NCI-H1417 treated with DMSO at 0.1 percent for 48 hours (cell line): Measurements from ENCODE around the gene RTL10.

Source experiments
- DNase-seq: peaks from one replicate; lab custom pipeline; 2025; lab: John Stamatoyannopoulos, UW

Gene RTL10

DNA sequence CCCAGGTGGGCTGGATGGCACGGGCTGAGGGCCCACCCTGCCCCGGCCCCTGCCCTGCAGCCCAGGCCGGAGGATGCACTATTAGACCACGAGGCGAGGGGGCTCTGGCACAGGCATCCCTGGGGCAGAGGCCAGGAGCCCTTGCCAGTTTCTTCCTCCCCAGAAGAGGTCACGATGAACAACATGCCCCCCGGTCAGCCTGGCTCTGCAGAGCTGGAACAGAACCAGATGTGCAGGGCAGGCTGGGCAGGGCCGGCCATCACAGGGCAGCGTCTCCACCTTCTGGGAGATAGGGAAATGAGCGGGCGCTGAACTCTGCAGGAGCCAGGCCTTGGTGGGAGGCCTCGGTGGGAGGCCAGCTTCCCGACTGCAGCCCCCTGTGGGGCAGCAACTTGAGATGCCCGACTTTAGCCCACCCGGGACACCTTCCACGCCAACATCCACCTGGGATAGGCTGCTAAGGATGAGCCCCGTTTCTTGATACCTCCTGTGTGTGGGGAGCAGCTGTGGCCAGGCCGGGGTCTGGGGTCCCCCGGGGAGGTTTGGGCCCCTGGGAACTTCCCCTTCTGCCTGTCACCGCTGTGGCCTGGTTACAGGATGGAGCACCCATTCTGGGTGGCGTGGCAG, 21.8 kb upstream of the RTL10 start:
- no peak for DNase-seq

DNA sequence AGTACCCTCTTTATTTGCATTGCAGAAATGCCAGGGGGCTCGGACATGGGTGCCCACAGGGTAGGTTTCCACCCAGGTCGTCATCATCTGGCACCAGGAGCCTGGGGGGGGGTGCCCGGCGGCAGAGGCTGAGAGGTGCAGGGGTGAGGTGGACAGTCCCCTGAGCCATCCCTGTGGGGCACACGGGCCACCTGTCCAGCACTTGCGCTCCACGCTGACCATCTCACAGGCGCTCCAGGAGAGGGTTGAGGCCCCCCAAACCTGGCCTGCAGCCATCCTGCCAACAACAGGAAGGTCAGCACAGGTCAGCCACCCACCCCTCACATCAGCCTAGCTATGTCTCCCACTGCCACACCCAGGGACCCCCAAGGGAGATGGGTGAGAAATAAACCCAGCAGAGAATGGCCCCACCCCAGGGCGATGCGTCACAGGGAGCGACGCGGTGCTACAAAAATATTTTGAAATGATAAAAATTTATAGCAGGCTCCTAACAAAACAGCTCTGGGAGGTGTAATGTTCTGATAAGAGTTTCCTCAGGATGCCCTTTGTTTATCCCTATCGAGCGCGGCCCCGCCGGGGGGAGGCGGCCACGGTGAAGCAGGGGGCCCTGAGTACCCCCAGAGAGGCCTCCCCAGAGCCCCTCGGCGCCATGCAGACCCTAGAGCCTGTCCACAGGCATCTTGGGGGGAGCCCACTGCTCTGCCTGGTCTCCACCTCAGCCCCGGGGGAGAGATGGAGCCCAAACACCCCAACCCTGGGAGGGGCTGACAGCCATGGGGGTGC, 21.0 kb upstream of the RTL10 start:
- no peak for DNase-seq

DNA sequence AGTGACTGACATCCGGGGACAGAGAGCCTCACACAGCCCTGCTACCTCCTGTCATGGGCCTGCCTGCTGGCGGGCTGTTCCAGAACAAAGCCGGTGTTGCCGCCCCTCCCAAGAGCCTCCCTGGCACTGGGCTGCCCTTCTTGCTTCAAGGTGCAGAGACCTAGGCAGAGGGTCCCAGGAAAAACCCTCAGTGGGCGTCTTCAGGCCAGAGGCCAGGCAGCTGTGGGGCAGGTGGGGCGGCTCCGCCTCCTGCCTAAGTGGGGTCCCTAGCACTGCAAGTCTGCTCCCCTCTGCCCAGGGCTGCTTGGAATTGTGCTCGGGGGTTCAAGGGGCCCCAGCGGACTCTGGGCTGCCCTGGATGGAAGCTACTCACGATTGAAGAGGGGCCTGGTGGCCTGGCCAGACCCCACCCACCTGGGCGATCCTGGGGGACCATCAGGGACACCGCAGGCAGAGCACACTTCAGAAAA, 20.4 kb upstream of the RTL10 start:
- no peak for DNase-seq

DNA sequence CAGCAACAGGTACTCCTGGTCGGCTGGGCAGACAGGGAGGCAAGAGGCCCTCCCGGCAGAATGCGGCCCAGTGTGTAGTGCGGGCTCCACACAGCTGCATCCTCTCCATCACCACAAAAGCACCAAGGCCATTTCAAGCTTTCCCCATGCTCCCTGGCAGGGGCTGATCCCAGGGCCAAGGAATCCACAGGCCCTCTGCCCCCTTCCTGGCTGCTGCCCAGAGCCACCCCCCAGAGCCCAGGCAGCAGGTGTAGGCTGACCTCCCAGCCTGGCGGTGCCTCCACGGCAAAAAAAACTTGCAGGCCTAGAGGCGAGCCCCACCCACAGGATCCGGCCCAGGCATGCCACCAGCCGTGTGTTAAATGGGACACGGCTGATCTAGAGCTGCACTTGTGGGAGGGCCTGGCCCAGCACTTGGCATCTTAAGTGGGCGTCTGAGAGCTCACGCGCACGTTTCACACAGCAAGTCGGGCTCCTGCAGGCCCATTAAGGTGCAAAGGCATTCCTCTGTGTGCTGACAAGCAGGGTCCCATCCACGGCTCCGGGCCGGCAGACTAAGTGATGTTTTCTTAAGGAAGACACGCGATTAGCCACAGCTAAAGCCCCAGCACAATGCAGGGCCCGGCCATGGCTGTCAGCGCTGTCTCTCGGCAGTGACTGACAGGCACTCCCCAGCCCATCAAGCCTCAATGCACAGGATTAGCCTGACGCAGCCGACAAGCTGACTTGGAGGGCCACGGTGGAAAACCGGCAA, 19.8 kb upstream of the RTL10 start:
- no peak for DNase-seq

- no peak for DNase-seq
Observed at GRCh38 chr22:19873960-19874306, 19.3 kb upstream of the RTL10 start.

DNA sequence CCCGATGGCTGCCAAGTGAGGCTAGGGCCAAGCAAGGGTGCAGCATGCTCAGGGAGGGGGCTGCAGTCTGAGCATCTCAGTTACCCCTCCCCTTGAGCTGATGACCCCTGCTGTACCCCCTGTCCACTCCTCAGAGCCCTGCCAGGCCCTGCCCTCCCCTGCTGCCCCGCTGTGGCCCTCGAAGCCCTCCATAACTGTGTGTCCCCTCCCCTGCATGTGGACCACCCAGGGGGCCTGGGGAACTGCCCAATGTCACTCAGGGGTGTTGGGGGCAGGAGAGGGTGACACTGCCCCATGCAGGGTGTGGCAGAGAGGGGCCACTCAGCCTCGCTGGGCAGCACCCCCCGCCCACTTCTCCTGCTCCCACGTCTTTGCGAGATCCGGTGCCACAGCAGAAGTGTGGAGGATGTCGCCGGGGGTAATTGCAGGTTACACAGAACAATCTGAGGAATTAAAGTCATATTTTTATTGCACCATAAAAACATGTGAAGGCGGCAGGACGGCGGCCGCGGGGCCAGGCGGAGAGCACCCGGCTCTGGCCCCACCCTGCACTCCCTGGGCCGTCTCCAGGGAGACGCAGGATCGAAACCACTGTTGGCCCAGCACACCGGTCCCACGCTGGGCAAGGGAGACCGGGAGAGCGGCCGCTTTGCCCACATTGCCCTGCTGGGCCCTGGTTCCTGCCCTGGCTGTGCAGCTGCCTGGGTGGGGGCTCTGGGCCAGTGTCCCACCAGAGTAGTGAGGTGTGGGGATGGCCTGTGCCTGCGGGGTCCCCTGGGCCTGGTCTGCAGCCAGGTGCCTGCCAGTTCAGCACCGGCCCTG, 18.7 kb upstream of the RTL10 start:
- no peak for DNase-seq

DNA sequence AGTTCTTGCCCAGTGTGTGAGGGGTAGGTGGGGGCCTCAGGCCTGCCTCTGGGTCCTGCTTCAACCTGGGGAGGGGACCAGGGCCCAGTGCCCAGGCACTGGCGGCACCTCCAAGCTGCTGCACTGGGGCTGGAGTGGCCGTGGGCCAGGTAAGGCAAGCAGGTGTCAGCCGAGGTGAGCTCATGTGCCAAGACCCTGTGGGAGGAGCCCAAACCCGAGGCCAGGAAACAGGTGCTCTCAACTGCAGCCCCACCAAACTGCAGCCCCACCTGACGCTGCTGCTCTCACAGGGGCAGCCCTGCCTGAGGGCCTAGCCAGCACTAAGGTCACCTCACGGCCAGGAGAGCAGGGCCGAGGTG, 18.1 kb upstream of the RTL10 start:
- DNase-seq: no peak

DNA sequence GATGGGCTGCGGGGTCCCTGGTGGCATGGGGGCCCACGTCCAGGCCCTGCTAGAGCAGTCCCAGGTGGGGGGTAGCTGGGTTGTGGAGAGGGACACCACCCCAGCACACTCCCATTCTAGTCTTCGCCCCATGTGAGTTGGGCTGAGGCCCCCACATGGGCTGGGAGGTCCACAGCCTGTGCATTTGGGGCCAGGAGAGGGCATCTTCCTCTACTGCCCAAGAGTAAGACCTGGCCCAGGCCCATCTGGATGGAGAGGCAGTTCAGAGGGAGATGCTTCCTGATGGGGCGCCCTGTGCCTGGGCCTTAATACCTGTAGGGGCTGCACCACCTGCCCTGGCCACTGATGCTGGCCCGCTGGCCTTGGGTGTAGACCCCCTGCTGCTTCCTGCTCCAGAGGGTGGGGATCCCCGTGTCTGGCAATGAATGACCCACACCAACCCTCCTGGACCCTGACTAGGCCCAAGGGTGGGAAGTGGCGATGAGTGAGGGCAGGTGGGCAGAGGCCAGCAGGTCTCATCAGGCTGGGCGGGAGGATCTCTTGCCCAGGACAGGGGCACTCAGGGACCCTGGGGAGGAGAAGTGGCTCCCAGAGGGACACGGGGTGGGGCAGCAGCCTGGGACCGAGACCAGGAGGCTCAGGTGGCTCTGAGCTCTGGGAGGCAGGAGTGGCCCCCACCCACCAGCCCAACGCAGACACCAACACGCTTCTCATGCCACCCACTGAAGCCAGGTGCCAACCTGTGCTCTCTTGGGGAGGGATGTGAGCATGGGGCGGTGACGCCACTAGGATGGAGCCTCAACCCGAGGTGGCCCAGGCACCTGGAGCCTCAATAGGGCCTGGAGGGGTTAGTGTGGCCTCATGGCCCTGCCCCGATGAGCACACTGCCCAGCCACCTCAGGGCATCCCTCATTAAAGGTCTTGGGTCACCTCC, 17.4 kb upstream of the RTL10 start:
- DNase-seq: no peak

- no peak for DNase-seq
Observed at GRCh38 chr22:19871023-19871844, 16.6 kb upstream of the RTL10 start.

DNA sequence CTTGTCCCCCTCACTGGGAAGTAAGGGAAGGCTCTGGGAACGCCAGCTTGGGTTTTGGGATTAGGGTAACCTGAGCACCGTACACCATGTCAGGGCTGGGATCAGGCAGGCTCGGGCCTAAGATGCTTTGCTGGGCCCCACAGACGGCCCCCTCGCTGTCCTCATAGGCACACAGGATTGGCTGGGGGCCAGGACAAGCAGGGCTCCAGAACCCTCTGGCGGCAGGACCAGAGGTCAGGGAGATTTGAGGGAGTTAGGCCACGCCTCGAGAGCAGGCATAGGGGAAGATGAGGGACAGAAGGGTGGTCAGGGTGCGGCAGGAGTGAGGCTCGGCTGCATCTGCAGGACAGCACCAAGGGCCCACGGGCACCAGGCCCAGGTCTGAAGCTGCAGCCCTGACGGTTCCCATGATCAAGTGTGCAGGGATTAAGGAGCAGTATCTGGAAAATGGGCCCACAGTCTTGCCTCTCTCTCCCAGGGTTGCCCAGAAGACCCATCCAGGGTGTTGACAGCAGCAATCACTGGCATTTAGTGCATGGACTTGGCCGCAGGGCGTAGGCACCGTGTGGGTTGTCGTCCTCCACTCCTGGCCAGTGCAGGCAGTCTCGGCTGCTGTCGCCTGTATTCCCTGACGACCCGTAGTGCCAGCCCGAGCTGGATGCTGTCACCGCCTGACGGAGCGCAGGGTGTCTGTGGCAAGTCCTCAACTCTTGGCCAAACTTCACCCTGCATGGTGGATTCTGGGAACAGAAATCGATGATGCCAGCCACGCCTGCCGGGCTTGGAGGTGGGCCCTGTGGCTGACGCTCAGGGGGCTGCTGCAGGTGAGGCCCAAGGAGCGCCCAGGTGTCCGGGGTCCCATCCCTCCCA, 15.7 kb upstream of the RTL10 start:
- no peak for DNase-seq

GRCh38 chr22:19869497-19870152, 15.0 kb upstream of the RTL10 start:
- no peak for DNase-seq

DNA sequence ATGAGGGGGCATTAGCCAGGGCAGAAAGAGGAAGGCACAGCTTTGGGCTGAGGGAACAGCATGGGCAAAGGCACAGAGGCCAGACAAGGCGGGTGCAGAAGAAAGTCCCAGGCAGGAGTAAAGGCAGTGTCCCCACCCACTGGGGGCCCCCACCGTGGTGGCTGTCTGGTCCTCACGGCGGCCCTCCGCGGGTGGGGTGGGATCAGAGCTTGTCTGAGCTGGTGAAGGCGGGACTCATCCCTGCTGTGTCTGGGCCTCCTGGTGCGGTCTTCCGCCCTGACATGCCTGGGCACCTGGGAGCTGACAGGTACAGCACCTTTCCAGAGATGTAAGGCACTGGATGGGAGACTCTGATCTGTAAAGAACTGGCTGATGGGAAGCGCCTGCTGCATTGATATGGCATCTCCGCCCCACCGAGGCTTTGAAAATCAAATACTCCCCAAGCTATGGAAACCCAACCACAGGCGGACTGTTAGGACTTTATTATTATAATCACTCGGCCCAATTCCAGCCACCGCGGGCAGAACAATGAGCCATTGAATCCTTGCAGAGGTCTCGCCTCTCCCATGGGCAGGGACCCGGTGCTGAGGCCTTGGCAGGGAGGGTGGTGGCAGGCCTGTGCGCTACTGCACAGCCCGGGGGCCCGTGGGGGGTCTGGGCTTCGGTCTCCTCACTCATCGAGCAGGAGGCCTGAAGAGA, 14.2 kb upstream of the RTL10 start:
- DNase-seq: no peak

GRCh38 chr22:19868333-19868732, 13.7 kb upstream of the RTL10 start:
- DNase-seq: no peak

DNA sequence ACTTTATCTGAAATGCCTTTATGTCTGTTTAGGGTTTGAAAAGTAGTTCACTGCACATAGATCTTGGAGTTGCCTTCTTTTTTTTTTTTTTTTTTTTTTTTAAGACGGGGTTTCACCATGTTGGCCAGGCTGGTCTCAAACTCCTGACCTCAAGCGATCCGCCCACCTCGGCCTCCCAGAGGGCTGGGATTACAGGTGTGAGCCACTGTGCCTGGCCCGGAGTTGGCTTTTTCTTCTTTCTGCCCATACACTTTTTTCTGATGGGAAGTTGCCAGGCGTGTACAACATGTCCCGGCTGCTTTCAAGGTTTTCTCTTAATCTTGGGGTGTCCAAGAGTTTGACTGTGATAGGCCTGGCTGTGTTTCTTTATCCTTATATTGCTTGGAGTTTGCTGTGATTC, 12.9 kb upstream of the RTL10 start:
- no peak for DNase-seq

- DNase-seq: no peak
Observed at GRCh38 chr22:19866665-19867009, 12.0 kb upstream of the RTL10 start.

- no peak for DNase-seq
Observed at GRCh38 chr22:19865141-19865829, 10.6 kb upstream of the RTL10 start.

GRCh38 chr22:19864538-19865106, 9.9 kb upstream of the RTL10 start:
- no peak for DNase-seq
